Measurements from ENCODE around the gene KDM4C.

KDM4C gene

GRCh38 chr9:7067169-7067568 lies 309.4 kb downstream of the KDM4C start:
- DNase-seq: no peak

- DNase-seq: no peak
These were observed 314.1 kb downstream of the KDM4C start for GRCh38 chr9:7071916-7072315.

- no peak for DNase-seq
These were observed 315.9 kb downstream of the KDM4C start for GRCh38 chr9:7073706-7074105.

GRCh38 chr9:7075154-7075553 lies 317.4 kb downstream of the KDM4C start:
- no peak for DNase-seq

- no peak for DNase-seq
These were observed 321.3 kb downstream of the KDM4C start for GRCh38 chr9:7079051-7079450.

- no peak for DNase-seq
These were observed 323.4 kb downstream of the KDM4C start for GRCh38 chr9:7081065-7081600.

GRCh38 chr9:7083192-7083591 lies 325.4 kb downstream of the KDM4C start:
- DNase-seq: no peak

- DNase-seq: no peak
These were observed 327.6 kb downstream of the KDM4C start for GRCh38 chr9:7085357-7085756.

GRCh38 chr9:7086389-7086788 lies 328.6 kb downstream of the KDM4C start:
- DNase-seq: no peak

- no peak for DNase-seq
These were observed 330.8 kb downstream of the KDM4C start for GRCh38 chr9:7088611-7089010.

- DNase-seq: no peak
These were observed 331.8 kb downstream of the KDM4C start for GRCh38 chr9:7089406-7090193.

GRCh38 chr9:7093040-7093439 lies 335.3 kb downstream of the KDM4C start:
- no peak for DNase-seq

GRCh38 chr9:7094052-7094451 lies 336.3 kb downstream of the KDM4C start:
- DNase-seq: no peak

GRCh38 chr9:7094576-7094975 lies 336.8 kb downstream of the KDM4C start:
- DNase-seq: no peak

GRCh38 chr9:7095058-7095457 lies 337.3 kb downstream of the KDM4C start:
- no peak for DNase-seq

GRCh38 chr9:7097040-7097715 lies 339.4 kb downstream of the KDM4C start:
- no peak for DNase-seq

- no peak for DNase-seq
These were observed 340.3 kb downstream of the KDM4C start for GRCh38 chr9:7097785-7098752.

GRCh38 chr9:7103367-7103766 lies 345.6 kb downstream of the KDM4C start:
- DNase-seq: no peak

- DNase-seq: no peak
These were observed 346.0 kb downstream of the KDM4C start for GRCh38 chr9:7103771-7104170.

GRCh38 chr9:7104625-7105024 lies 346.9 kb downstream of the KDM4C start:
- DNase-seq: no peak

- DNase-seq: no peak
These were observed 347.3 kb downstream of the KDM4C start for GRCh38 chr9:7105095-7105494.

GRCh38 chr9:7108936-7109335 lies 351.2 kb downstream of the KDM4C start:
- DNase-seq: no peak

- no peak for DNase-seq
These were observed 353.6 kb downstream of the KDM4C start for GRCh38 chr9:7111413-7111812.

Data from CD4-positive, alpha-beta T cell treated with Interleukin-15 for 1 hour (primary cell).